ENCODE results near the gene SUSD1. TPM values are rescaled to one million over a fixed set of nuclear protein-coding genes. Genes with fewer than 3 reads are reported as not detected.
"Not testable (repeated sequence)": the region's sequence is repeated elsewhere in the genome, so short reads cannot be mapped to it uniquely, and the experiment has no call there.

The SUSD1 gene
- 0.99 and 3.3 TPM in 2 replicates for total RNA-seq (2014; rRNA removed; shearing (Covaris generic); ENCODE audit: low replicate concordance)

GRCh38 chr9:112174965-112175795, at the start of gene SUSD1:
TSS of gene SUSD1 (minus strand) at chr9:112175297. CDS start at chr9:112175235, 62 bp downstream.
- Histone ChIP-seq H3K4me3 (peak within 1 kb of the TSS; percentile 44), H3K36me3 (no peaks in the 10 kb centered on the region), H3K9me3 (no peaks in the 10 kb centered on the region), H3K27me3 (no peaks in the 10 kb centered on the region; the same call in 1 of the 2 replicates)
- peak; percentile 30 for DNase-seq

GRCh38 chr9:112224401-112225289, 49.5 kb upstream of the SUSD1 start:
- no peak overlapping the region for H3K4me3 ChIP-seq
- H3K36me3 ChIP-seq = peaks cover 18% of the 10 kb centered on the region
- DNase-seq = peak; percentile 56
- H3K27me3 ChIP-seq = no peaks in the 10 kb centered on the region
- no peaks in the 10 kb centered on the region for H3K9me3 ChIP-seq

- Histone ChIP-seq H3K4me3 (no peak overlapping the region), H3K27me3 (no peaks in the 10 kb centered on the region), H3K36me3 (peaks cover 18% of the 10 kb centered on the region), H3K9me3 (no peaks in the 10 kb centered on the region)
- DNase-seq = no peak
Observed at GRCh38 chr9:112218908-112219307, 43.8 kb upstream of the SUSD1 start.

GRCh38 chr9:112212926-112213325, 37.8 kb upstream of the SUSD1 start:
- DNase-seq = no peak
- peaks cover 52% of the 10 kb centered on the region for H3K36me3 ChIP-seq
- H3K4me3 ChIP-seq = no peak overlapping the region
- H3K9me3 ChIP-seq = peaks cover 6% of the 10 kb centered on the region
- no peaks in the 10 kb centered on the region for H3K27me3 ChIP-seq

- Histone ChIP-seq H3K27me3 (no peaks in the 10 kb centered on the region), H3K9me3 (peaks cover 28% of the 10 kb centered on the region), H3K36me3 (peaks cover 73% of the 10 kb centered on the region), H3K4me3 (no peak overlapping the region)
- no peak for DNase-seq
Observed at GRCh38 chr9:112207451-112207850, 32.4 kb upstream of the SUSD1 start.

GRCh38 chr9:112203536-112203935, 28.4 kb upstream of the SUSD1 start:
- H3K9me3 ChIP-seq = peaks cover 25% of the 10 kb centered on the region

DNA sequence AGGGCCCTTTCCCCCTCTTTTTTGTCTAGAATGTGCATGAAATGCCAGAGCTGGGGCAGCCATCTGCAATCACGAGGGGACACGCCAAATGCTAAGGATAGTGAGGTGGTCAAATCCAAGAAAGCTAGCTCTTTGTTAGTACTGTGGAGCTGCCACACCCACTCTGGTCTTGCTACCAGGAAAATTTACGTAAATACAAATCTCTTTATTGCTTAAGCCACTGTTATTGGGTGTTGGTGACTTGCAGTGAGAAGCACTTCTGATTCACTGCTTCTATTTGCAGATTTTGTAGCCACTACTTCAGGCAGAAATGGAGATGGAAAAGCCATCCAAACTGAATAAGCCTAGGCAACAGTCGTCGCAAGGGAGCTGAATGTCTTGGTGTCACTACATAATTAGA, 25.6 kb upstream of the SUSD1 start:
- Histone ChIP-seq H3K4me3 (no peak overlapping the region), H3K9me3 (peaks cover 14% of the 10 kb centered on the region), H3K27me3 (no peaks in the 10 kb centered on the region), H3K36me3 (peaks cover 19% of the 10 kb centered on the region)
- no peak for DNase-seq

More at GRCh38 chr9:112203536-112203935, 28.4 kb upstream of the SUSD1 start:
- H3K36me3 ChIP-seq = peaks cover 44% of the 10 kb centered on the region
- H3K27me3 ChIP-seq = no peaks in the 10 kb centered on the region
- H3K4me3 ChIP-seq = no peak overlapping the region
- DNase-seq = no peak

DNA sequence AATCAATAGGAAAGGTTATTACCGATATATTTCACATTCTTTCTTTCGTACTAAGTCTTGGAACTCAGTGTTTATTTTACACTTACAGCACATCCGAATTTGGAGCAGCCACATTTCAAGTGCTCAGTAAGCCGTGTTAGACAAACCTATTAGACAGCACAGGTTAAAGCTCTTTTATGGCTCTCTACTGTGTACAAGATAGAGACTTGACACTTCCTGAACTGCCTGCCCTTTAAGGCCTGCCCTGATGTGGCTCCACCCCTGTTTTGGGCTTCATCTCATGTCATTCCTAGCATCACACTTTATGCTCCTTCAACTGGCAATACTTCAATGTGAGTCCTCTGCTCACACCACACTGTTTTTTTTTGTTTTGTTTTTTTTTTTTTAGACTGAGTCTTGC, 23.5 kb upstream of the SUSD1 start:
- H3K4me3 ChIP-seq = no peak overlapping the region
- H3K27me3 ChIP-seq = no peaks in the 10 kb centered on the region
- peaks cover 6% of the 10 kb centered on the region for H3K9me3 ChIP-seq
- peaks cover 5% of the 10 kb centered on the region for H3K36me3 ChIP-seq
- DNase-seq = no peak

GRCh38 chr9:112194969-112195431, 19.9 kb upstream of the SUSD1 start:
- Histone ChIP-seq H3K9me3 (no peaks in the 10 kb centered on the region), H3K27me3 (no peaks in the 10 kb centered on the region), H3K4me3 (no peak overlapping the region), H3K36me3 (no peaks in the 10 kb centered on the region; the same call in 1 of the 2 replicates)
- no peak for DNase-seq

DNA sequence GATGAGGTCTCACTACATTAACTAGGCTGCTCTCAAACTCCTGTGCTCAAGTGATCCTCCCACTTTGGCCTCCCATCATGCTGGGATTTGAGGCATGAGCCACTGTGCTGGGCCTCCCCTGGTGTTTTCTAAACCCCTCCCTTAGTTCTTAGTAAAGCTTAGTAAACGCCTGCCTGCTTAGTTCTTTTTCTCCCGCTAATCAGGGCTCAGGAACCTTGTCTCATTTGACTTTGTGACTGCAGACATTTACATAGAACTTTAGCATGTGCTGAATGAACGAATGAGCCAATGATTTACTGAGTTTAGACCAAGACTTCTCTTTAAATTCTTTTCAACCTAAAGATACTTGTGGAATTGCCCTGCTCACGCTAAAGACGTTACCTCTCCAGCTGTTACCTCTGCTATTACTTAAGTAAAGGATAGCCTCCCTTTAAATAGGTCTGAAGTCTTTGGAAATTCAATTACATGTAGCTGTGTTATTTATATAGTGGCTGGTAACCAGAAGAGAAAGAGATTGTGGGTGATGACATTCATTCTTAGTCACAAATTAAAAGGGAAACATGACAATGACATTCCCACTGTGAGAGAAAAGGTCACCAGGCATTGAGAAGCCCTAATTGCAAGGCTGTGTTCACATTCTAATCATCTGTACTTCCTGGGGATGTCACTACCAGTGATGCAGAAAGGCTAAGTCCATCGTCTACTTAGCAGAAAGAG, 18.6 kb upstream of the SUSD1 start:
- Histone ChIP-seq H3K27me3 (no peaks in the 10 kb centered on the region), H3K4me3 (no peak overlapping the region), H3K36me3 (no peaks in the 10 kb centered on the region), H3K9me3 (no peaks in the 10 kb centered on the region)
- DNase-seq = no peak

GRCh38 chr9:112190320-112190719, 15.2 kb upstream of the SUSD1 start:
- not testable (repeated sequence) for H3K9me3 ChIP-seq, H3K36me3 ChIP-seq, H3K27me3 ChIP-seq, DNase-seq, H3K4me3 ChIP-seq

DNA sequence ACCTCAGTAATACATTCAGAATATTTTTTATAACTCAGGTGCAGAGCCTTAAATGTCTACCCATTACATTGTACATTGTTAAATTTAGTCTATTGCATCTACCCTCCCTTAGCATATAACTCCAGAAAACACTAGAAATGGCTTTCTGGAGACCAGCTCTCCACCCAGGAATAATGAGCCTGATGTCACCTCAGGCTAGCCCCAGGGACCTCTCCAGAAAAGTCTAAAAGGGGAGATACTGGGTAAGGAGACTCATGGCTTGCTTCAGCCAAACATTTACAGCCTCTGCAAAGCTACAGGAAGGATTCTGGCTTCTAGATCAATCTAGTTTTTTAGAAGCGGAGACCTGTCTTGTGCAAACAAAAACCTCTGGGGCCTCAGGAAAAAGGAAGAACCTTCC, 13.8 kb upstream of the SUSD1 start:
- no peaks in the 10 kb centered on the region for H3K36me3 ChIP-seq
- H3K27me3 ChIP-seq = no peaks in the 10 kb centered on the region
- no peak overlapping the region for H3K4me3 ChIP-seq
- no peak for DNase-seq
- H3K9me3 ChIP-seq = no peaks in the 10 kb centered on the region

- Histone ChIP-seq H3K9me3 (no peaks in the 10 kb centered on the region), H3K36me3 (no peaks in the 10 kb centered on the region), H3K4me3 (no peak overlapping the region), H3K27me3 (no peaks in the 10 kb centered on the region)
- DNase-seq = no peak
Observed at GRCh38 chr9:112187404-112187803, 12.3 kb upstream of the SUSD1 start.

GRCh38 chr9:112186695-112187094, 11.6 kb upstream of the SUSD1 start:
- H3K4me3 ChIP-seq = no peak overlapping the region
- no peaks in the 10 kb centered on the region for H3K27me3 ChIP-seq
- H3K36me3 ChIP-seq = no peaks in the 10 kb centered on the region
- DNase-seq = no peak
- H3K9me3 ChIP-seq = no peaks in the 10 kb centered on the region

DNA sequence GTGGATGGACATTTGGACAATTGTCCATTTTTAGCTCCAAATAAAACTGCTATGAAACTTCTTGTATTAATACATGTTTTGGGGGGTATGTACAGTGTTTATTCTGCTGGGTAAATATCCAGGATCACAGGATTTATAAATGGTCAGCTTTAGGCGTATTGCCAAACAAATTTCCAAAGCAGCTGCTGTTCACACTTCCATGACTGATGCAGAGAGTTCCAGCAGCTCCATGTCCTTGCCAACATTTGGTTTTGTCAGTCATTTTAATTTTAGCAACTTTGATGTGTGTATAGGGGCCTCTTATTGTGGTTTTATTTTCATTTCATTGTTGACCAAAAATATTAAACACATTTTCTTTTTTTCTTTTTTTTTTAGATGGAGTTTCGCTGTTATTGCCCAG, 9.8 kb upstream of the SUSD1 start:
- DNase-seq = no peak
- no peaks in the 10 kb centered on the region for H3K27me3 ChIP-seq
- no peaks in the 10 kb centered on the region for H3K9me3 ChIP-seq
- H3K36me3 ChIP-seq = no peaks in the 10 kb centered on the region
- no peak overlapping the region for H3K4me3 ChIP-seq

DNA sequence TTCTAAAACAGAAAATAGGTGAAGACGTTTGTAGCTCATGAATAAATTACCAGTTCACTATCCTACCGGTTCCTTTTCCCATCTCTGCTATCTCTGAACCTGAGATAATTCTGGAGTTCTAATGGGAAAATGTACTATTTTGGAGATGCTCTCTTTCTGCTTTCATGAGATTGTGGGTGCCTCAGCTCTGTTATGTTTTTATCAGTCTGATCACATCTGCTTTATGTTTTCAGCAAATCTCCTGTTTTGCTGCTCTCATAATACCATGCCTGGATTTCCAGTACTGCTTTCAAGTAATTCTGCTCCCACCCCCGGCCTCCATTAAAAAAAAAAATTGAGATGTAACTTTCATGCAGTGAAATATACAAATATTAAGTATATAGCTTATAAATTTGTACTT, 9.1 kb upstream of the SUSD1 start:
- Histone ChIP-seq H3K4me3 (no peak overlapping the region), H3K36me3 (no peaks in the 10 kb centered on the region), H3K27me3 (no peaks in the 10 kb centered on the region), H3K9me3 (no peaks in the 10 kb centered on the region)
- DNase-seq = no peak
